ENCODE results near the gene EHD4. TPM values are rescaled to one million over a fixed set of nuclear protein-coding genes. Genes with fewer than 3 reads are reported as not detected.

The EHD4 gene
- total RNA-seq, 4 donors from 2014 or later, result 12.8 to 45.2 (median 26.1) TPM

DNA sequence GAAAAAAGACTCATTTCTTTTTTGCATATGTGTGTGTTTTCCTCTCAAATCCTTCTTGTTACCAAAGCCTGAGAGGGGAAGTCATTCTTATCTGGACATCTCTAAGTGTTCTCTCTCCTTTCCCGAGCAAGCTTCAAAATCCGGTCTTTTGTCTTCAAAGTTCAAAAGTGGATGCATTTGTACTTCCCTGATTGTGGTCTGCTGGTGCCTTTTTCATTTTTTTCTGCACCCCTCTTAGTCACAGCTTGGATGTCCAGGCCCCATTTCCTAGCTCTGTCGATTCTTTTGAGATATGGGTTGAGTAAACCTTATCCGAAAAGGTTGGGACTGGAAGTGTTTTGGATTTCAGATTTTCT lies 34.8 kb downstream of the EHD4 start:
- no peak for TF ChIP-seq POLR2A (IDR thresholded peaks at IDR 0.05)
- TF ChIP-seq, protein P1, sequence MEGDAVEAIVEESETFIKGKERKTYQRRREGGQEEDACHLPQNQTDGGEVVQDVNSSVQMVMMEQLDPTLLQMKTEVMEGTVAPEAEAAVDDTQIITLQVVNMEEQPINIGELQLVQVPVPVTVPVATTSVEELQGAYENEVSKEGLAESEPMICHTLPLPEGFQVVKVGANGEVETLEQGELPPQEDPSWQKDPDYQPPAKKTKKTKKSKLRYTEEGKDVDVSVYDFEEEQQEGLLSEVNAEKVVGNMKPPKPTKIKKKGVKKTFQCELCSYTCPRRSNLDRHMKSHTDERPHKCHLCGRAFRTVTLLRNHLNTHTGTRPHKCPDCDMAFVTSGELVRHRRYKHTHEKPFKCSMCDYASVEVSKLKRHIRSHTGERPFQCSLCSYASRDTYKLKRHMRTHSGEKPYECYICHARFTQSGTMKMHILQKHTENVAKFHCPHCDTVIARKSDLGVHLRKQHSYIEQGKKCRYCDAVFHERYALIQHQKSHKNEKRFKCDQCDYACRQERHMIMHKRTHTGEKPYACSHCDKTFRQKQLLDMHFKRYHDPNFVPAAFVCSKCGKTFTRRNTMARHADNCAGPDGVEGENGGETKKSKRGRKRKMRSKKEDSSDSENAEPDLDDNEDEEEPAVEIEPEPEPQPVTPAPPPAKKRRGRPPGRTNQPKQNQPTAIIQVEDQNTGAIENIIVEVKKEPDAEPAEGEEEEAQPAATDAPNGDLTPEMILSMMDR (IDR thresholded peaks at IDR 0.05), result no peak
- no peaks in the 10 kb centered on the region for H3K36me3 ChIP-seq
- no peak overlapping the region for H3K4me3 ChIP-seq
- no peaks in the 10 kb centered on the region for H3K9me3 ChIP-seq
- H3K27me3 ChIP-seq, result no peaks in the 10 kb centered on the region
- no peak for DNase-seq
- H3K4me1 ChIP-seq, result no peaks in the 10 kb centered on the region
- peak overlapping the region; percentile 25 to 53 for H3K27ac ChIP-seq
- intact Hi-C loops (cut with DNase I; ENCODE audit: low total_unique reads), result no loop called here

DNA sequence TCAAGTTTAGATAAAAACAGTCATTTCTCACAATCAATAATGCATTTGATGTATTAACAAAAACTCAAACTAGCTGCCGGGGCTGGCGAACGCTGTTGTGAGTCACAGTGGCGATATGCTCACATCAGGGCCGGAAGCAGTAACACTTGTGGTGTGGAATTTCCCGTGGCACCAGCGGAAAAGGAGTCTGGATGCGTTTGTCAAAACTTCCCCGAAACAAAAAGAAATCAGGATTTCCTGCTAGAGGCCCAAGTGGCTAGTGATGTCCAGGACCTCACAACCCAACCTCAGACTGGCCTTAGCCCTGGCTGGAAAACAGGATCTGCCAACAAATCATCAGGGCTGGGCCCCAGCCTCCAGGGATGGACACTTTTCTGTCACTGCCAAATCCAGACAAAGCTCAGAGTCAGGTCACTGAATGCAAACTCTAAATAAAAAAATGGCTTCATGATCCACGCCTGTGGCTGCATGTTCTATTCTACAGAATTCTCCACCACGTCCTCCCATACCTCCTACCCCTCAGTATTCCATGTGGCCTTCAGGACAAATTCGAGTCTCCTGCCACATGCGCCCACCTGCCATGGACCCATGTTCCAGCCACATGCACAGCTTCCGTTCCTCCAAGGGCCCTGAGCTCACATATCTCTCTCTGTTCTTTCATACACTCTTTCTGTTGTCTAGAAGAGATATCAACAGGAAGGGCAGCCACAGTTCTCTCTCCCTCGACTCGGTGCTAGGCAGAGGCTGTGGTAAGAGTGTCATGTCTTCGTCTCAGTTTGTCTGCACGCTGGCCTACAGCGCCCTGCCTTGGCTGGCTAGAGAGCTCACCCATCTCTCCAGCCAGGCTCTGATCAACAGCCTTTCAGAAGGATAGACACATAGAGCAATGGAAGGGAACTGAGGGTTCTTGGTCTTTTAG lies 35.4 kb downstream of the EHD4 start:
- H3K27me3 ChIP-seq, result no peaks in the 10 kb centered on the region
- no peak overlapping the region for H3K4me3 ChIP-seq
- H3K27ac ChIP-seq, result peak overlapping the region; percentile 25 to 53
- no peak for TF ChIP-seq POLR2A (IDR thresholded peaks at IDR 0.05)
- TF ChIP-seq, protein P1 (IDR thresholded peaks at IDR 0.05), result no peak
- H3K9me3 ChIP-seq, result no peaks in the 10 kb centered on the region
- H3K4me1 ChIP-seq, result no peaks in the 10 kb centered on the region
- peak in 1 of 2 donors; percentile 65 for DNase-seq
- H3K36me3 ChIP-seq, result no peaks in the 10 kb centered on the region
- intact Hi-C loops (cut with DNase I; ENCODE audit: low total_unique reads), result no loop called here

DNA sequence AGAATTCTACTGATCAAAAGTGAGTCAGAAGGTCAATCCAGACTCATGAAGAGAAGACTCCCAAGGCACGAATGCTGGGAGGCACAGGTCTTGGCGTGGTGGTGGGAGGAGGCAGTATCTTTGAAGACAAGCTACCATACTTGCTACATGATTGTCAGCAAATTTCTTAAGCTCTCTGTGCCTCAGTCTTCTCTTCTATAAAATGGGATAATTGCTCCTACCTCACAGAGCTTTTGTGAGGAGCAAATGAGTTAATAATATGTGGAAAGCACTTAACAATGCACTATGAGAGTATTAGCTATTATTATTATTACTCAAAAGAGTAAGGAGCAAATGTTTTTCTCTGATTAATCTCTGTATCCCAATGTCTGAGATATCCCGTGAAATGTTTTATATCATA lies 36.2 kb downstream of the EHD4 start:
- Histone ChIP-seq H3K4me1 (no peaks in the 10 kb centered on the region), H3K9me3 (no peaks in the 10 kb centered on the region), H3K27me3 (no peaks in the 10 kb centered on the region), H3K4me3 (no peak overlapping the region), H3K27ac (peak overlapping the region; percentile 47 to 53), H3K36me3 (no peaks in the 10 kb centered on the region)
- intact Hi-C loops (cut with DNase I; ENCODE audit: low total_unique reads), result no loop called here
- TF ChIP-seq, protein P1 (IDR thresholded peaks at IDR 0.05), result no peak
- no peak for DNase-seq

DNA sequence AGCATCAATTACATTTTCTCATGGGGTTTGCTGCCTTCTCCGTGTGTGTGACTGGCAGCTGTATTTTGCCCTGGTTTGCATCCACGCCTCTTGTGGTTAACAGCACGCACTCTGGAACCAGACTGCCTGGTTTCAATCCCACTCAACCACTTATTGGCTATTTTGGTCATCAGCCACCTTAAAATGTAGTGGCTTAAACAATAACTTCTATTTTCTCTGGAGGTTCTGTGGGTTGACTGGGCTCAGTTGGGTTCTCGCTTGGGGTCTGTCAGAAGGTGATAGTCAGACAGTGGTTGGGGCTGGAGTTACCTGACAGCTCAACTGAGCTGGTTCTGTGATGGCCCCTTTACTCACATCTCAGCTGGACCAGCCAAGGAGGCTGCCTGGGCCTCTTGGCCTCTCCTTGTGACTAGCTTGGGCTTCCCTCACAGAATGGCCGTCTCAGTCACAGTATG lies 36.8 kb downstream of the EHD4 start:
- Histone ChIP-seq H3K4me3 (no peak overlapping the region), H3K4me1 (no peaks in the 10 kb centered on the region), H3K27me3 (no peaks in the 10 kb centered on the region), H3K36me3 (no peaks in the 10 kb centered on the region), H3K27ac (peak overlapping the region; percentile 47 to 53), H3K9me3 (no peaks in the 10 kb centered on the region)
- no peak for TF ChIP-seq POLR2A (IDR thresholded peaks at IDR 0.05)
- TF ChIP-seq, protein P1 (IDR thresholded peaks at IDR 0.05), result no peak
- intact Hi-C loops (cut with DNase I; ENCODE audit: low total_unique reads), result no loop called here
- DNase-seq, result no peak

DNA sequence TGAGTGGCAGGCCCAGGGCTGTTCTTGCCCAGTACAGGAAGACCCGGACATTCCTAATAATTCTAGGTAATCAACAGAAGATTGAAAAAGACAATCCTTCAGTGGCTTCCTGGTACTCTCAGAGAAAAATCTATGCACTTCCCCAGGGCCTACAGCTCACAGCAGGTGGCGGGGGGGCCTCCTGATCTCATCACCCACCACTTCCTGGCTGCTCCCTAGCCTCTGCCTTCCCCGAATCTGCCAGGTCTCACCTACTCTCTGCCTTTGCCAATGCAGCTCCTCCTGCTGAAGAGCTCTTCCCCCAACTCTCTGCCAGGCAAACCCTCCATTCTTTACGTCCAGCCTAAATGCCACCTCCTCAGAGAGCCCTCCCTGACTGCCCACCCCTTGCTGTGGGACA lies 37.5 kb downstream of the EHD4 start:
- no peak overlapping the region for H3K4me3 ChIP-seq
- no peaks in the 10 kb centered on the region for H3K4me1 ChIP-seq
- H3K36me3 ChIP-seq, result no peaks in the 10 kb centered on the region
- intact Hi-C loops (cut with DNase I; ENCODE audit: low total_unique reads), result no loop called here
- no peaks in the 10 kb centered on the region for H3K27me3 ChIP-seq
- TF ChIP-seq POLR2A (IDR thresholded peaks at IDR 0.05), result no peak
- TF ChIP-seq, protein P1 (IDR thresholded peaks at IDR 0.05), result no peak
- peak overlapping the region; percentile 47 to 53 for H3K27ac ChIP-seq
- DNase-seq, result no peak
- no peaks in the 10 kb centered on the region for H3K9me3 ChIP-seq
